Caco-2 (cell line): ENCODE results near the gene HES5. TPM values are rescaled to one million over a fixed set of nuclear protein-coding genes. Genes with fewer than 3 reads are reported as not detected.
A peak's percentile ranks its signal among the peaks of the same experiment; 100 is the strongest.

Source experiments
- BruUV-seq: library from RNA; stranded (reverse); fragments of 400-500 nt; replicated peaks from 2 replicates; lab custom pipeline; 2021; lab: Mats Ljungman, UMichigan
- CTCF ChIA-PET: fragments of 300-600 bp; sonication (Branson Sonifier 250); formaldehyde crosslinking; loops from one replicate; lab custom pipeline; 2022; ENCODE audit warnings: antibody characterized with exemption; lab: Charles Lee
- POLR2A ChIA-PET: fragments of 300-600 bp; sonication (Branson Sonifier 250); formaldehyde crosslinking; loops from one replicate; lab custom pipeline; 2022; ENCODE audit warnings: antibody characterized with exemption; lab: Charles Lee
- DNase-seq, 2 experiments: peaks; one replicate each; pipeline versions ENCODE4 v3.0.0 to v3.0.0-alpha.2; 2020 to 2022
- H3K27me3 ChIP-seq: replicated peaks from 2 replicates; pipeline ENCODE4 v1.6.0; 2011; ENCODE audit warnings: low read length; ENCODE audit not compliant: control insufficient read depth, insufficient read depth
- H3K36me3 ChIP-seq: 2 replicates; pipeline ENCODE4 v1.5.1; 2011; ENCODE audit warnings: low read length; ENCODE audit not compliant: control insufficient read depth, insufficient read depth
- H3K4me1 ChIP-seq: fragments of 250-450 bp; sonication (Bioruptor Pico); 2 replicates; pipeline ENCODE4 v1.5.1; 2020; ENCODE audit warnings: mild to moderate bottlenecking
- H3K4me3 ChIP-seq: 2 replicates; pipeline ENCODE4 v1.5.1; 2011; ENCODE audit warnings: low read depth, mild to moderate bottlenecking, control low read depth, low read length
- H3K9me3 ChIP-seq: fragments of 250-450 bp; sonication (Bioruptor Pico); 2 replicates; pipeline ENCODE4 v1.5.1; 2020; ENCODE audit warnings: mild to moderate bottlenecking, moderate library complexity
- H3K27ac Mint-ChIP-seq: one replicate; pipeline ENCODE4 v1.8.0; 2022; ENCODE audit warnings: mixed read lengths; ENCODE audit not compliant: unreplicated experiment
- H3K27me3 Mint-ChIP-seq: one replicate; pipeline ENCODE4 v1.8.0; 2022; ENCODE audit warnings: mixed read lengths; ENCODE audit not compliant: insufficient read depth, unreplicated experiment
- H3K36me3 Mint-ChIP-seq: one replicate; pipeline ENCODE4 v1.8.0; 2022; ENCODE audit warnings: mild to moderate bottlenecking, mixed read lengths; ENCODE audit not compliant: insufficient read depth, unreplicated experiment
- H3K4me1 Mint-ChIP-seq: one replicate; pipeline ENCODE4 v1.8.0; 2022; ENCODE audit warnings: low read depth, mixed read lengths; ENCODE audit not compliant: unreplicated experiment
- H3K4me3 Mint-ChIP-seq: one replicate; pipeline ENCODE4 v1.8.0; 2022; ENCODE audit warnings: mild to moderate bottlenecking, moderate library complexity, mixed read lengths; ENCODE audit not compliant: unreplicated experiment
- H3K9me3 Mint-ChIP-seq: one replicate; pipeline ENCODE4 v1.8.0; 2022; ENCODE audit warnings: mixed read lengths; ENCODE audit not compliant: unreplicated experiment
- intact Hi-C: fragments of 100-400 bp; cut with micrococcal nuclease; formaldehyde crosslinking; loops from one replicate; pipeline ENCODE4 v1.10.0; 2022; ENCODE audit not compliant: unreplicated experiment
- total RNA-seq: library from RNA; stranded (reverse); gene quantifications from 2 replicates; pipeline ENCODE4 v1.2.3, GENCODE V29; 2022
- TF ChIP-seq, protein P1 (sequence below), 2 experiments: fragments of 200-600 bp in 1 of 2; IDR thresholded peaks; 1 replicate in 1 of 2; 2 replicates in 1 of 2; pipeline versions ENCODE4 v1.5.1 to v1.8.0; 2011 to 2022; ENCODE audit warnings: antibody characterized with exemption in 1 of 2, control low read depth in 1 of 2, inconsistent platforms in 1 of 2, low read depth in 1 of 2, low read length in 1 of 2, mild to moderate bottlenecking in 1 of 2, moderate library complexity in 1 of 2; ENCODE audit not compliant: insufficient read depth in 1 of 2, severe bottlenecking in 1 of 2, unreplicated experiment in 1 of 2

The HES5 gene
- total RNA-seq, 1 experiment from 2014 or later = not detected

DNA sequence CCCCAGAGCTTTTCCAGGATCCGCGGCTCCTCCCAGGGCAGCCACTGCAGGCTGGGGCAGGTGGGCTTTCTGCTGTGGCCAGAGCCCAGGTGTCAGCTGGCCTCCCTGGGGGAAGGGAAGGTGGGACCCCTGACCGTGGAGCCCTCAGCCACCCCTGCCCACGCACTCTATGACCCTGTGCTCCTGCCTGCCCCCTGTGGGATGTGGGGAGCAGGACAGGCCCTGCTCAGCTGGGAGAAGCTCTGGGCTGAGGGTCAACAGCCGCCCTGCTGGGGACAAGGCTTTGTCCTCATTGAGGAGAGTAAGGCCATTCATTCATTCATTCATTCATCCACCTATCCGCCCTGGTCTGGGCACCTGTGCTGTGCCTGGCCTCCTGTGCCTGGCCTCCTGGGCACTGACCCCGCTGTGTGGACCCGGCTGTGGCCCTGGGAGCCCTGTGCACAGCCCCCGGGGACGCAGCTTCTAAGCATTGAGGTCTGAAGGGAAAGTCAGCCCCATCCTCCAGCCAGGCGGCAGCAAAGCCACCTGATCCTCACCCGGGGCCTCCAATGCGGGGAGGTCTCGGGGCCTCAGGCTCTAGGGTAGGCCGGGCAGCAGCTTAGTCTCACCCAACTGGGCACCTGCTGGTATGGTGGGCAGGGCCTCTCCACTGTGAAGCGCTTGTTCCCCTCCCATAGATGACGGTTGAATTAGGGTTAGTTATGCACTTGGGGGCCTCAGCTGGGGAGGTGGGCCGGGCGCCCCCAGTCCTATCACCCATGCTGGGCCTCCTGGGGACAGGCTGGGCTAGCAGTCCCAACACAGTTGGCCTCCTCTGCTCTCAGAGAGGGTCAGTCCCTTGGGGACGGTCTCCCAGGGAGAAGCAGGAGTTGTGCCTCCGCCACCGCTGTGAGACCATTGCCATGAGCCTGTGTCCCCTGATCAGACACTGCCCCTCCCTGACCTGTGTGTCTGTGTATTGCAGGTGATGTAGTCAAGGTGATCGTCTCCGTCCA lies 32.1 kb upstream of the HES5 start:
- intact Hi-C loops = no loop called here
- H3K4me3 Mint-ChIP-seq = no peak overlapping the region
- H3K27me3 Mint-ChIP-seq = no peaks in the 10 kb centered on the region
- no peaks in the 10 kb centered on the region for H3K27me3 ChIP-seq
- DNase-seq = no peak
- H3K4me1 ChIP-seq = no peaks in the 10 kb centered on the region
- no peaks in the 10 kb centered on the region for H3K36me3 Mint-ChIP-seq
- no TSS peak for BruUV-seq
- ChIA-PET CTCF (interaction anchor here (1.6 kb wide), 1 partner anchor 15 kb away, joined by 3 read pairs; no protein-coding TSS in a partner anchor), POLR2A (no interaction called here)
- TF ChIP-seq, protein P1, sequence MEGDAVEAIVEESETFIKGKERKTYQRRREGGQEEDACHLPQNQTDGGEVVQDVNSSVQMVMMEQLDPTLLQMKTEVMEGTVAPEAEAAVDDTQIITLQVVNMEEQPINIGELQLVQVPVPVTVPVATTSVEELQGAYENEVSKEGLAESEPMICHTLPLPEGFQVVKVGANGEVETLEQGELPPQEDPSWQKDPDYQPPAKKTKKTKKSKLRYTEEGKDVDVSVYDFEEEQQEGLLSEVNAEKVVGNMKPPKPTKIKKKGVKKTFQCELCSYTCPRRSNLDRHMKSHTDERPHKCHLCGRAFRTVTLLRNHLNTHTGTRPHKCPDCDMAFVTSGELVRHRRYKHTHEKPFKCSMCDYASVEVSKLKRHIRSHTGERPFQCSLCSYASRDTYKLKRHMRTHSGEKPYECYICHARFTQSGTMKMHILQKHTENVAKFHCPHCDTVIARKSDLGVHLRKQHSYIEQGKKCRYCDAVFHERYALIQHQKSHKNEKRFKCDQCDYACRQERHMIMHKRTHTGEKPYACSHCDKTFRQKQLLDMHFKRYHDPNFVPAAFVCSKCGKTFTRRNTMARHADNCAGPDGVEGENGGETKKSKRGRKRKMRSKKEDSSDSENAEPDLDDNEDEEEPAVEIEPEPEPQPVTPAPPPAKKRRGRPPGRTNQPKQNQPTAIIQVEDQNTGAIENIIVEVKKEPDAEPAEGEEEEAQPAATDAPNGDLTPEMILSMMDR (IDR thresholded peaks at IDR 0.05; ENCODE audit: insufficient read depth in 1 of 2, low read depth in 1 of 2, low read length in 1 of 2, severe bottlenecking in 1 of 2, unreplicated experiment in 1 of 2) = peak in 1 of 2 experiments; percentile 14
- no peaks in the 10 kb centered on the region for H3K4me1 Mint-ChIP-seq
- no peaks in the 10 kb centered on the region for H3K9me3 Mint-ChIP-seq
- H3K36me3 ChIP-seq = no peaks in the 10 kb centered on the region
- H3K9me3 ChIP-seq = no peaks in the 10 kb centered on the region
- H3K4me3 ChIP-seq = no peak overlapping the region
- H3K27ac Mint-ChIP-seq = no peak overlapping the region

DNA sequence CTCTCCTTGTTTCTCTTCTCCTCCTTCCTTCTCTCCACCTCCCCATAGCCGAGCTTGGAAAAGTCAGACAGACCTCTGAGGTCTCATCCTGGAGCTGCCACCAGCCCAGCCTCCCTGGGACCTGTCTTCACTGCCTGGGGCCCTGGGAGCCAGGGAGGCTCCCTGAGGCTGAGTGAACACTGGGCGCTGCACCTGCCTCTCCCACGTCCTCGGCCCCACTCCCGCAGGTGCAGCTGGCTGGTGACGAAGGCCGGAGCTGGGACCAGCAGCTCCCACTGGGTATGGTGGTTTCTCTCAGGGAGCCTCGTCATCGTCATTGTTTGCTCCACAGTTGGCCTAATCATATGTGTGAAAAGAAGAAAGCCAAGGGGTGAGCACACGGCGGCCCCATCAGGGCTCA lies 31.4 kb upstream of the HES5 start:
- Histone ChIP-seq H3K4me1 (no peaks in the 10 kb centered on the region), H3K36me3 (no peaks in the 10 kb centered on the region), H3K4me3 (no peak overlapping the region), H3K9me3 (no peaks in the 10 kb centered on the region), H3K27me3 (no peaks in the 10 kb centered on the region)
- Mint-ChIP-seq H3K9me3 (no peaks in the 10 kb centered on the region), H3K4me3 (no peak overlapping the region), H3K27ac (no peak overlapping the region), H3K27me3 (peaks cover 1% of the 10 kb centered on the region), H3K36me3 (no peaks in the 10 kb centered on the region), H3K4me1 (no peaks in the 10 kb centered on the region)
- TF ChIP-seq, protein P1 (IDR thresholded peaks at IDR 0.05; ENCODE audit: insufficient read depth in 1 of 2, low read depth in 1 of 2, low read length in 1 of 2, severe bottlenecking in 1 of 2, unreplicated experiment in 1 of 2) = no peak
- ChIA-PET CTCF (interaction anchor here (1.6 kb wide), 1 partner anchor 14 kb away, joined by 3 read pairs; no protein-coding TSS in a partner anchor), POLR2A (no interaction called here)
- intact Hi-C loops = no loop called here
- no peak for DNase-seq
- BruUV-seq = no TSS peak

DNA sequence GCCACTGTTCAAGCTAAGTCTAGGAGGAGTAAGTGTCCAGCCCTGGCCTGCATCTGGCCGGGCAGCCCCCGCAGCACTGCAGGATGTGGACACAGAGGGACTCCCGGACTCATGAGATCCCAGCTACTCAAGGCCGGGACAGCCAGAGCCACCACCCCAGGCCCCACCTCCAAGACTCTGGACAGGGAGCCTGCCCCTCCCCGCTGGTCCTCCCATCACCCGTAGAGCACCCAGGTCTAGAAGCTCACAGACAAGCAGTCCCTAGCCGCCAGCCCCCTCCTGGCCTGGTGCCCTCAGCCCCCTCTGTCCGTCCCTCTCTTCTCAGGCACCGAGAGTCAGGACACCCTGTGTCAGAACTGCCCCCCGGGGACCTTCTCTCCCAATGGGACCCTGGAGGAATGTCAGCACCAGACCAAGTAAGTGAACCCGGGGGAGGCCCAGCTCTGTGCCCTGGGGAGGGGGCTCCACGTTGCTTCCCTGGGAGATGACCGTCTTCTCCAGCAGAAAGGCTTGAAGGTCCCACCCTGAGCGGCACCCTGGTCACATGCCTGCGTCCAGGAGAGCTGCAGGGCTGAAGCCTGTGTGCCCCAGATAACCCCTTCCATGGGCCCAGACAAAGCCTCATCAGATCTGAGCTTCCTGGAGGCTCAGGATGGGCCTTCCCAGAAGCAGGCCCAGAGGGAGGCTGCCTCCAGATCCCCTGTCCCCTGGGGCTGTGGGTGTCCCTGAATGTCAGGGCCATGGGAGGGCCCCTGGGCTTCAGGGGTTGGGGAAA lies 30.4 kb upstream of the HES5 start:
- Mint-ChIP-seq H3K4me3 (no peak overlapping the region), H3K27ac (no peak overlapping the region), H3K36me3 (no peaks in the 10 kb centered on the region), H3K9me3 (no peaks in the 10 kb centered on the region), H3K27me3 (peaks cover 2% of the 10 kb centered on the region), H3K4me1 (no peaks in the 10 kb centered on the region)
- DNase-seq = no peak
- TF ChIP-seq, protein P1 (IDR thresholded peaks at IDR 0.05; ENCODE audit: insufficient read depth in 1 of 2, low read depth in 1 of 2, low read length in 1 of 2, severe bottlenecking in 1 of 2, unreplicated experiment in 1 of 2) = no peak
- Histone ChIP-seq H3K27me3 (no peaks in the 10 kb centered on the region), H3K9me3 (no peaks in the 10 kb centered on the region), H3K4me3 (no peak overlapping the region), H3K36me3 (no peaks in the 10 kb centered on the region), H3K4me1 (no peaks in the 10 kb centered on the region)
- ChIA-PET CTCF (interaction anchor here (1.6 kb wide), 1 partner anchor 13 kb away, joined by 3 read pairs; no protein-coding TSS in a partner anchor), POLR2A (no interaction called here)
- intact Hi-C loops = no loop called here
- no TSS peak for BruUV-seq
